ENCODE results near the gene ANO8. TPM values are rescaled to one million over a fixed set of nuclear protein-coding genes. Genes with fewer than 3 reads are reported as not detected.

ANO8 gene
- total RNA-seq, 1 experiment from 2014 or later: 21.9 TPM

GRCh38 chr19:17307876-17308377 lies 26.7 kb downstream of the ANO8 start:
- Histone ChIP-seq H3K79me1 (ENCODE audit: insufficient read depth, low read depth, low read length, poor library complexity, severe bottlenecking) (peaks cover 6% of the 10 kb centered on the region), H4K91ac (ENCODE audit: insufficient read length, low read depth, low read length) (no peak overlapping the region), H3K79me2 (ENCODE audit: insufficient read depth, low read length) (peaks cover 7% of the 10 kb centered on the region; the same call in 1 of the 2 replicates), H3K4me2 (ENCODE audit: insufficient read depth, insufficient read length, low read length) (no peak overlapping the region), H3K23me2 (ENCODE audit: insufficient read length, low read depth, low read length, poor library complexity, severe bottlenecking) (peaks cover 11% of the 10 kb centered on the region), H4K5ac (ENCODE audit: insufficient read length, low read depth, low read length) (no peak overlapping the region), H3K4ac (ENCODE audit: low read depth, low read length) (no peak overlapping the region), H3K18ac (ENCODE audit: insufficient read length, low read depth, low read length) (no peak overlapping the region), H2BK120ac (ENCODE audit: low read depth, low read length, poor library complexity, severe bottlenecking) (no peak overlapping the region), H2BK20ac (ENCODE audit: low read depth, low read length, poor library complexity, severe bottlenecking) (no peak overlapping the region), H3K4me1 (ENCODE audit: insufficient read depth, low read length) (peaks cover 3% of the 10 kb centered on the region; the same call in 1 of the 2 replicates), H4K20me1 (ENCODE audit: control insufficient read depth, insufficient read depth, insufficient read length) (no peaks in the 10 kb centered on the region), H2BK12ac (ENCODE audit: insufficient read length, low read depth, low read length) (no peak overlapping the region), H3K56ac (ENCODE audit: insufficient read length, low read depth, low read length) (no peak overlapping the region), H3K27me3 (ENCODE audit: insufficient read depth, low read length) (no peaks in the 10 kb centered on the region), H2BK15ac (ENCODE audit: low read depth, low read length) (no peak overlapping the region), H3K23ac (ENCODE audit: insufficient read length, low read depth, low read length) (no peak overlapping the region), H3K9me3 (ENCODE audit: control insufficient read depth, low read depth, low read length) (no peaks in the 10 kb centered on the region), H3K14ac (ENCODE audit: insufficient read depth, low read length) (no peak overlapping the region), H3T11ph (ENCODE audit: low read length) (no peak overlapping the region), H3K9ac (ENCODE audit: extremely low read depth, insufficient read length, low read length) (no peak overlapping the region), H4K8ac (replicated peaks; ENCODE audit: insufficient read length, low read depth, low read length) (no peak overlapping the region), H2BK5ac (ENCODE audit: insufficient read length, low read length) (no peak overlapping the region), H3K27ac (ENCODE audit: insufficient read length, low read depth, low read length) (no peak overlapping the region), H2AFZ (ENCODE audit: low read length) (no peak overlapping the region), H2AK5ac (ENCODE audit: insufficient read length, low read length) (no peak overlapping the region)
- Mint-ChIP-seq H3K27ac (peak overlapping the region in 1 of 3 experiments; percentile 26; a peak in 1 of 7 replicates), H3K9me3 (no peaks in the 10 kb centered on the region), H3K4me1 (peaks cover 29 to 39% of the 10 kb centered on the region in 2 experiments), H3K4me3 (peak overlapping the region; percentile 75 to 97), H3K36me3 (ENCODE audit: insufficient read depth in 1 of 3, low read depth in 3 of 3) (peaks cover 6 to 10% (median 7%) of the 10 kb centered on the region in 3 experiments; a peak in 5 of 7 replicates), H3K27me3 (ENCODE audit: low read depth) (no peaks in the 10 kb centered on the region; the same call in 1 of the 2 replicates)
- WGBS (ENCODE audit: extremely low coverage, insufficient read length, low lambda C conversion rate): no CpG with 5 or more reads among the region's 8 CpGs
- TF ChIP-seq CTCF (conservative IDR thresholded peaks at IDR 0.05): no peak
- no peak for DNase-seq
